ENCODE measurements around the gene DIABLO.

DIABLO gene

GRCh38 chr12:122159882-122160281, 66.0 kb downstream of the DIABLO start:
- DNase-seq (ENCODE audit: low read depth in 4 of 4, low spot score in 1 of 4): no peak

GRCh38 chr12:122158700-122159285, 67.1 kb downstream of the DIABLO start:
- DNase-seq (ENCODE audit: low read depth in 4 of 4, low spot score in 1 of 4): no peak
